Lung (tissue), 12 donors: ENCODE results near the gene USP47. TPM values are rescaled to one million over a fixed set of nuclear protein-coding genes. Genes with fewer than 3 reads are reported as not detected.

Source experiments
- ATAC-seq: fragments of 200-7000 bp; cut with Tn5 transposase; one replicate; pipeline ENCODE4 v1.9.1; 2020; ENCODE audit warnings: moderate number of reproducible peaks; ENCODE audit not compliant: insufficient read depth, low FRiP score
- DNase-seq, 3 donors: peaks; one replicate each; pipeline ENCODE4 v3.0.0-alpha.2; 2013 to 2017
- H3K27ac ChIP-seq, 2 donors: one replicate each; pipeline ENCODE4 v1.5.1; 2013; ENCODE audit warnings: mild to moderate bottlenecking in 2 of 2, moderate library complexity in 2 of 2, control low read depth in 1 of 2, inconsistent platforms in 1 of 2, low read depth in 1 of 2, low read length in 1 of 2
- H3K27me3 ChIP-seq, 3 donors: one replicate each; pipeline ENCODE4 v1.5.1; 2013; ENCODE audit warnings: low read length in 2 of 3; ENCODE audit not compliant: control insufficient read depth in 3 of 3, insufficient read depth in 3 of 3
- H3K36me3 ChIP-seq, 4 donors: one replicate each; pipeline ENCODE4 v1.5.1; 2013; ENCODE audit warnings: low read length in 4 of 4, mild to moderate bottlenecking in 1 of 4, moderate library complexity in 1 of 4; ENCODE audit not compliant: control insufficient read depth in 4 of 4, insufficient read depth in 4 of 4
- H3K4me1 ChIP-seq, 5 donors: one replicate each; pipeline ENCODE4 v1.5.1; 2013; ENCODE audit warnings: low read length in 5 of 5, mild to moderate bottlenecking in 2 of 5, moderate library complexity in 1 of 5; ENCODE audit not compliant: control insufficient read depth in 5 of 5, insufficient read depth in 5 of 5
- H3K4me3 ChIP-seq: one replicate; pipeline ENCODE4 v1.5.1; 2013; ENCODE audit warnings: mild to moderate bottlenecking, control low read depth, moderate library complexity
- H3K9ac ChIP-seq, 2 donors: one replicate each; pipeline ENCODE4 v1.5.1; 2013; ENCODE audit warnings: low read length in 2 of 2, control low read depth in 1 of 2; ENCODE audit not compliant: insufficient read depth in 1 of 2
- H3K9me3 ChIP-seq, 4 donors: one replicate each; pipeline ENCODE4 v1.5.1; 2013; ENCODE audit warnings: low read length in 3 of 4, mild to moderate bottlenecking in 1 of 4, moderate library complexity in 1 of 4; ENCODE audit not compliant: control insufficient read depth in 4 of 4, insufficient read depth in 3 of 4
- WGBS, 2 donors: extraction: QIAGEN DNeasy Blood & Tissue Kit; methylation state at CpG; one replicate each; pipeline ENCODE4 v1.1.7; 2013; 5-methylcytosine and 5-hydroxymethylcytosine counted together
- polyA plus RNA-seq, 2 donors: library from polyadenylated mRNA; stranded (reverse); fragments of 200-250 nt; gene quantifications; one replicate each; pipeline ENCODE4 v1.2.1, GENCODE V29; 2013
- total RNA-seq, 2 donors: library from RNA; depleted of rRNA in 1 of 2; stranded (reverse); fragments of >200 nt in 1 of 2; gene quantifications; one replicate each; pipeline ENCODE4 v1.2.1, GENCODE V29; 2014 to 2021
- TF ChIP-seq, protein P1 (sequence below): IDR thresholded peaks from 2 replicates; pipeline ENCODE4 v1.5.1; 2012; ENCODE audit warnings: mild to moderate bottlenecking; ENCODE audit errors: control extremely low read depth, extremely low read depth
- donor health status: control.
- donor health status: control.
- donor health status: Bipolar disorder and iron deficiency.
- donor health status: healthy.
- donor health status: DM: yes; HTN: yes; CAD: no.

USP47 gene
- total and polyA plus RNA-seq, 4 donors, result 20.4 to 183 (median 31.9) TPM

DNA sequence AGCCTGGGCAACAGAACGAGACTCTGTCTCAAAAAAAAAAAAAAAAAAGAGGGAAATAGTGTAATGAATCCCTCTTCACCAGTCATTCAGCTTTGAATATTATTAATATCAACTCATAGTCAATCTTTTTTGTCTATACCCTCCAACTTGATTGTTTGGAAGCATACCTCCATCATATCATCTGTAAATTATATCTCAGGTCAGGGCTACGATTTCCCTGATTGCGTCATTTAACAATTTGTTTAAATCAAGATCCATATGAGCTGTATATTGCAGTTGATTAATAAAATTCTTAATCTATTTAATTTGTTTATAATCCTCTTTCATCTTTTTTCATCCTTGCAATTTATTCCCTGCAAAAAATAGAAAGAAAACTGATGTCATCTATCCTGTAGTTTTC, 60.2 kb downstream of the USP47 start:
- peaks cover 2 to 34% (median 14%) of the 10 kb centered on the region in 4 donors for H3K36me3 ChIP-seq
- H3K4me3 ChIP-seq, result no peak overlapping the region
- H3K4me1 ChIP-seq, result no peaks in the 10 kb centered on the region
- ATAC-seq (no peak), DNase-seq (no peak)
- no peaks in the 10 kb centered on the region for H3K27me3 ChIP-seq
- WGBS, 2 donors, result 92 to 98% methylated on average over 3 of the region's 3 CpGs
- no peak overlapping the region for H3K9ac ChIP-seq
- H3K27ac ChIP-seq, result no peak overlapping the region
- TF ChIP-seq, protein P1, sequence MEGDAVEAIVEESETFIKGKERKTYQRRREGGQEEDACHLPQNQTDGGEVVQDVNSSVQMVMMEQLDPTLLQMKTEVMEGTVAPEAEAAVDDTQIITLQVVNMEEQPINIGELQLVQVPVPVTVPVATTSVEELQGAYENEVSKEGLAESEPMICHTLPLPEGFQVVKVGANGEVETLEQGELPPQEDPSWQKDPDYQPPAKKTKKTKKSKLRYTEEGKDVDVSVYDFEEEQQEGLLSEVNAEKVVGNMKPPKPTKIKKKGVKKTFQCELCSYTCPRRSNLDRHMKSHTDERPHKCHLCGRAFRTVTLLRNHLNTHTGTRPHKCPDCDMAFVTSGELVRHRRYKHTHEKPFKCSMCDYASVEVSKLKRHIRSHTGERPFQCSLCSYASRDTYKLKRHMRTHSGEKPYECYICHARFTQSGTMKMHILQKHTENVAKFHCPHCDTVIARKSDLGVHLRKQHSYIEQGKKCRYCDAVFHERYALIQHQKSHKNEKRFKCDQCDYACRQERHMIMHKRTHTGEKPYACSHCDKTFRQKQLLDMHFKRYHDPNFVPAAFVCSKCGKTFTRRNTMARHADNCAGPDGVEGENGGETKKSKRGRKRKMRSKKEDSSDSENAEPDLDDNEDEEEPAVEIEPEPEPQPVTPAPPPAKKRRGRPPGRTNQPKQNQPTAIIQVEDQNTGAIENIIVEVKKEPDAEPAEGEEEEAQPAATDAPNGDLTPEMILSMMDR, result no peak
- H3K9me3 ChIP-seq, result no peaks in the 10 kb centered on the region

DNA sequence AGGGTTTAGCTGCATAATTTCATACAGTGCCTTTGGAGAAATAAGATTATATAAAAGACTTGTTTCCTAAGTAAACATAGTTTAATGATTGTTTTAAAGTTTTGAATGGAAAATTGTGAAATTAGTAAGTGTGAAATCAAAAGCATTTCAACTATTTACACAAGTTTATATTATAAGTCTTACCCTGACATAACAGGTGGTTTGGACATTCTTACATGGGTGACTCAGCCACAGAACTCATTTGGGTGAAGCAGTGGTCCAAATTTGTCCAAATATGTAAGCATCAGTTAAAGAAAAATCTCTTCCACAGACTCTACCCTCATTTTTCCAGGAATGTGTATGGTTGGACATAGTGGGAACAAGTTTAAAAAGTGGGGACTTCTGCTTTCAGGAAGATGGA, 68.0 kb downstream of the USP47 start:
- H3K27me3 ChIP-seq, result no peaks in the 10 kb centered on the region
- TF ChIP-seq, protein P1, result no peak
- peaks cover 11 to 33% (median 12%) of the 10 kb centered on the region in 4 donors for H3K36me3 ChIP-seq
- no peaks in the 10 kb centered on the region for H3K9me3 ChIP-seq
- no peaks in the 10 kb centered on the region for H3K4me1 ChIP-seq
- H3K4me3 ChIP-seq, result no peak overlapping the region
- no peak for ATAC-seq
- no peak overlapping the region for H3K9ac ChIP-seq
- H3K27ac ChIP-seq, result no peak overlapping the region
- DNase-seq, result no peak

DNA sequence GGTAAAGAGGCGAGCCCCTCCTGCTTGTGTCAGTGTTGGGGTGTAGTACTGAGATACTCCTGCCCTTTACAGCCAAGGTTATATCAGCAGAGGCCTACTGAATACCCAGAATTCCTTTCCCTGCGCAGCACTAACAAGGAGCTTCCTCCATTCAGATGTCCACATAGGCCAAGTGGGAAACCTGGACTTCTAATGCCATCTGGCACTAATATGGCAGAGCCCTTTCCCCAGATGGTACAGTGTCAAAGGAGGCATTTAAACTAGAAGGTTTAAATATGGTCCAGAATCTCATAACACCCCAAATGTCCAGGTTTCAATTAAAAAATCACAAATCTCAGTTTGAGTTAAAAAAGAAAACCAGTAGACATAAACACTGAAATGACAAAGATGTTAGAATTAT, 68.8 kb downstream of the USP47 start:
- Histone ChIP-seq H3K4me1 (no peaks in the 10 kb centered on the region), H3K36me3 (peaks cover 9 to 29% (median 12%) of the 10 kb centered on the region in 4 donors), H3K27ac (peak overlapping the region in 1 of 2 donors; percentile 7), H3K9ac (no peak overlapping the region), H3K4me3 (no peak overlapping the region), H3K9me3 (no peaks in the 10 kb centered on the region), H3K27me3 (no peaks in the 10 kb centered on the region)
- no peak for ATAC-seq
- no peak for DNase-seq
- WGBS, 2 donors, result 99 to 100% methylated on average over 2 of the region's 2 CpGs
- TF ChIP-seq, protein P1, result no peak

DNA sequence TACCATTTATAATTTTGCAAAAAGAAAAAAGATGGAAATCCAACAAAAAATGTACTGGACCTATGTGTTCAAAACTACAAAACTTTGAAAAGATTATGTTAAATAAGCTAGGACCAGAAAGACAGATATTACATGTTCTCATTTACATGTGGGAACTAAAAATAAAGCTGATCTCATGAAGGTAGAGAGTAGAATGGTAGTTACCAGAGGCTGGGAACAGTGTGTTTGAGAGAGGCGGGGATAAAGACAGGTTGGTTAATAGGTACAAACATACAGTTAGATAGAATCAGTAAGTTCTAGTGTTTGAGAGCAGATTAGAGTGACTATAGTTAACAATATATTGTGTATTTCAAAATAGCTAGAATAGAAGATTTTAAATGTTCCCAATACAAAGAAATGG, 71.6 kb downstream of the USP47 start:
- TF ChIP-seq, protein P1, result no peak
- Histone ChIP-seq H3K4me1 (peaks cover 0 to 5% (median 0%) of the 10 kb centered on the region in 5 donors), H3K9me3 (no peaks in the 10 kb centered on the region), H3K9ac (no peak overlapping the region), H3K4me3 (no peak overlapping the region), H3K36me3 (peaks cover 6 to 20% (median 10%) of the 10 kb centered on the region in 4 donors), H3K27me3 (no peaks in the 10 kb centered on the region), H3K27ac (no peak overlapping the region)
- no peak for ATAC-seq
- no peak for DNase-seq
- 99 to 100% methylated on average over 1 of the region's 1 CpG for WGBS, 2 donors
